K562 (cell line): ENCODE data around the gene MAPK8IP2.

Source experiments
- CHD1 ChIP-seq: fragments of 200-600 bp; sonication (generic); IDR thresholded peaks from one replicate; pipeline ENCODE4 v1.6.1; 2012; ENCODE audit warnings: mild to moderate bottlenecking, moderate library complexity, low read length, inconsistent platforms
- CTCF ChIP-seq, 3 experiments: IDR thresholded peaks in 2 of 3; conservative IDR thresholded peaks in 1 of 3; 2 replicates each; pipeline ENCODE4 v1.5.1; 2011 to 2012; ENCODE audit warnings: low read length in 3 of 3, mild to moderate bottlenecking in 3 of 3, control low read depth in 2 of 3, improper control_type of control experiment in 1 of 3, inconsistent platforms in 1 of 3, low read depth in 1 of 3, mixed read lengths in 1 of 3, moderate library complexity in 1 of 3; ENCODE audit not compliant: insufficient read depth in 2 of 3
- ETS2 ChIP-seq: IDR thresholded peaks from 2 replicates; pipeline ENCODE4 v1.6.1; 2016; ENCODE audit warnings: borderline replicate concordance, missing genetic modification characterization, mild to moderate bottlenecking, moderate library complexity, missing compliant biosample characterization; ENCODE audit not compliant: poor library complexity, severe bottlenecking
- EZH2 ChIP-seq: IDR thresholded peaks from 2 replicates; pipeline ENCODE4 v1.6.1; 2012; ENCODE audit warnings: low read depth, mild to moderate bottlenecking, inconsistent platforms, low read length, borderline replicate concordance
- GATAD2A ChIP-seq: fragments of 450-650 bp; IDR thresholded peaks from 2 replicates; pipeline ENCODE4 v1.6.1; 2017
- MAFF ChIP-seq: IDR thresholded peaks from 2 replicates; pipeline ENCODE4 v1.6.1; 2012; ENCODE audit warnings: low read length, improper control_type of control experiment
- MAX ChIP-seq: sonication (generic); formaldehyde crosslinking; IDR thresholded peaks from 2 replicates; pipeline ENCODE4 v1.9.0; 2022; ENCODE audit warnings: mild to moderate bottlenecking, missing genetic modification reagents
- MECOM ChIP-seq: fragments of 250-450 bp; sonication (Bioruptor Pico); IDR thresholded peaks from 2 replicates; pipeline ENCODE4 v1.8.0; 2022; ENCODE audit warnings: inconsistent platforms
- MEIS2 ChIP-seq: fragments of 450-650 bp; IDR thresholded peaks from 2 replicates; pipeline ENCODE4 v1.6.1; 2014; ENCODE audit warnings: mild to moderate bottlenecking; ENCODE audit not compliant: partially characterized antibody
- NFXL1 ChIP-seq: fragments of 450-650 bp; formaldehyde crosslinking; IDR thresholded peaks from 2 replicates; pipeline ENCODE4 v1.4.0; 2021; ENCODE audit warnings: mild to moderate bottlenecking
- NR2F6 ChIP-seq: fragments of 450-650 bp; formaldehyde crosslinking; IDR thresholded peaks from 2 replicates; pipeline ENCODE4 v1.4.0; 2020; ENCODE audit warnings: mild to moderate bottlenecking
- POLR2AphosphoS5 ChIP-seq: IDR thresholded peaks from 2 replicates; pipeline ENCODE4 v1.6.1; 2011; ENCODE audit warnings: mild to moderate bottlenecking, low read depth, low read length, moderate library complexity; ENCODE audit not compliant: control insufficient read depth, insufficient read depth
- RFX5 ChIP-seq: IDR thresholded peaks from 2 replicates; pipeline ENCODE4 v1.6.1; 2011; ENCODE audit warnings: low read depth, mild to moderate bottlenecking, improper control_type of control experiment, low read length
- USF1 ChIP-seq: sonication (generic); formaldehyde crosslinking; IDR thresholded peaks from 2 replicates; pipeline ENCODE4 v1.9.0; 2022; ENCODE audit warnings: mild to moderate bottlenecking, missing genetic modification reagents

GRCh38 chr22:50569041-50569459 is 31.5 kb upstream of the MAPK8IP2 start:
- TF ChIP-seq ETS2 (no peak), NR2F6 (no peak), GATAD2A (no peak), MAX (CRISPR knock-in tag) (no peak), USF1 (CRISPR knock-in tag) (no peak), CHD1 (no peak), RFX5 (no peak), MEIS2 (no peak), MECOM (CRISPR knock-in tag) (no peak), CTCF (IDR thresholded peaks at IDR 0.05 in 2 of 3, conservative IDR thresholded peaks at IDR 0.05 in 1 of 3; ENCODE audit: insufficient read depth in 2 of 3, low read depth in 1 of 3, low read length in 3 of 3) (no peak), NFXL1 (CRISPR knock-in tag) (no peak), EZH2 (no peak), MAFF (no peak), POLR2AphosphoS5 (no peak)
